Spleen (tissue), 11 donors: ENCODE results near the gene FCRL3. TPM values are rescaled to one million over a fixed set of nuclear protein-coding genes. Genes with fewer than 3 reads are reported as not detected.

Experiments used
- DNase-seq: peaks from one replicate; pipeline ENCODE4 v3.0.0-alpha.2; 2020
- H3K27ac ChIP-seq, 8 donors: fragments of 200-600 bp; sonication (generic) in 7 of 8; 1 replicate in 4 of 8; 2 replicates in 4 of 8; pipeline versions ENCODE4 v1.5.0 to v1.8.0; 2016 to 2021; ENCODE audit warnings: inconsistent platforms in 4 of 8, mild to moderate bottlenecking in 4 of 8, moderate library complexity in 1 of 8
- H3K27me3 ChIP-seq, 7 donors: fragments of 200-600 bp; sonication (generic) in 6 of 7; replicated peaks in 1 of 7; 1 replicate in 4 of 7; 2 replicates in 3 of 7; pipeline versions ENCODE4 v1.5.0 to v1.8.0; 2016 to 2021; ENCODE audit warnings: inconsistent platforms in 3 of 7, mild to moderate bottlenecking in 1 of 7
- H3K36me3 ChIP-seq, 6 donors: fragments of 200-600 bp; sonication (generic) in 5 of 6; 1 replicate in 4 of 6; 2 replicates in 2 of 6; pipeline versions ENCODE4 v1.5.0 to v1.8.0; 2016 to 2021; ENCODE audit warnings: inconsistent platforms in 2 of 6
- H3K4me1 ChIP-seq, 6 donors: fragments of 200-600 bp; sonication (generic) in 5 of 6; 1 replicate in 3 of 6; 2 replicates in 3 of 6; pipeline versions ENCODE4 v1.5.0 to v1.8.0; 2016 to 2021; ENCODE audit warnings: inconsistent platforms in 3 of 6
- H3K4me3 ChIP-seq, 8 donors: fragments of 200-600 bp; sonication (generic) in 7 of 8; 1 replicate in 4 of 8; 2 replicates in 4 of 8; pipeline versions ENCODE4 v1.5.0 to v1.8.0; 2016 to 2021; ENCODE audit warnings: inconsistent platforms in 4 of 8, mild to moderate bottlenecking in 4 of 8, moderate library complexity in 2 of 8
- H3K9me3 ChIP-seq, 8 donors: fragments of 200-600 bp; sonication (generic) in 7 of 8; 1 replicate in 4 of 8; 2 replicates in 4 of 8; pipeline versions ENCODE4 v1.5.0 to v1.8.0; 2016 to 2021; ENCODE audit warnings: inconsistent platforms in 4 of 8
- POLR2A ChIP-seq, 3 donors: fragments of 450-650 bp; IDR thresholded peaks; one replicate each; pipeline ENCODE4 v1.5.1; 2017; ENCODE audit warnings: antibody characterized with exemption in 3 of 3, mild to moderate bottlenecking in 1 of 3
- POLR2AphosphoS5 ChIP-seq, 3 donors: sonication (generic); formaldehyde crosslinking; IDR thresholded peaks; one replicate each; pipeline ENCODE4 v1.5.1; 2017; ENCODE audit warnings: antibody characterized with exemption in 3 of 3
- WGBS, 5 donors: extraction: QIAGEN DNeasy Blood & Tissue Kit in 3 of 5; methylation state at CpG; one replicate each; pipeline versions ENCODE4 v1.1.5 to v1.1.7; 2013 to 2018; 5-methylcytosine and 5-hydroxymethylcytosine counted together
- intact Hi-C: fragments of 100-400 bp; cut with DNase I; formaldehyde crosslinking; loops from one replicate; pipeline ENCODE4 v1.15.0; 2023; ENCODE audit warnings: low total_unique reads
- polyA plus RNA-seq, 3 donors: library from polyadenylated mRNA; stranded (reverse); fragments of 200-250 nt; gene quantifications; one replicate each; pipeline ENCODE4 v1.2.1, GENCODE V29; 2013
- total RNA-seq, 7 donors: library from RNA; depleted of rRNA in 3 of 7; stranded (reverse); fragments of >200 nt in 3 of 7; fragmentation: NEBNext Ultra II Directional in 4 of 7; extraction: Animal tissue kit (Norgen Biotek cat#: 25700) in 4 of 7; gene quantifications; one replicate each; pipeline versions ENCODE4 v1.1.0 to v1.2.1, GENCODE V29; 2016 to 2021
- TF ChIP-seq, protein P1 (sequence below), 11 experiments: fragments of 200-600 bp in 7 of 11; fragments of 450-650 bp in 4 of 11; sonication (generic) in 4 of 11; IDR thresholded peaks in 8 of 11; conservative IDR thresholded peaks in 3 of 11; 1 replicate in 7 of 11; 2 replicates in 4 of 11; pipeline versions ENCODE4 v1.4.0 to v1.8.0; 2016 to 2021; ENCODE audit warnings: antibody characterized with exemption in 11 of 11, inconsistent platforms in 4 of 11, mild to moderate bottlenecking in 1 of 11
- donor health status: healthy with polysubstance abuse.
- donor health status: DM: no; HTN: no; CAD: no; lungs with moderate emphysema.
- donor health status: DM: no; HTN: no; CAD: no.
- donor health status: Bipolar disorder and iron deficiency.
- donor health status: healthy.
- donor health status: DM: no; HTN: no; CAD: no.
- donor health status: DM: yes; HTN: yes; CAD: no.

FCRL3 gene
- total and polyA plus RNA-seq, 10 donors = 24.0 to 110 (median 55.8) TPM

DNA sequence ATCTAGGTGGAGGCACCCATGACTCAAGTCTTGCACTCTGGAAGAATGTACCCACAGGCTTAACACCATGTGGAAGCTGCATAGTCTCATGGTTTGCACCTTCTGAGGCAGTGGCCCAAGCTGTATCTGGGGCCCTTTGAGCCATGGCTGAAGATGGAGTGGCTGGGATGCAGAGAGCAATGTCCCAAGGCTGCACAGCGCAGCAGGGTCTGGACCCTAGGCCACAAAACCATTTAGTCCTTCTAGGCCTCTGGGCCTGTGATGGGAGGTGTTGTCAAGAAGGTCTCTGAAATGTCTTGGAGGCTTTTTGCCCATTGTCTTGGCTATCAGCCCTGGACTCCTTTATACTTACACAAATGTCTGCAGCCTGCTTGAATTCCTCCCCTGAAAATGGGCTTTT is 21.4 kb upstream of the FCRL3 start:
- Histone ChIP-seq H3K36me3 (no peaks in the 10 kb centered on the region), H3K27me3 (no peaks in the 10 kb centered on the region), H3K4me1 (peaks cover 8 to 46% (median 26%) of the 10 kb centered on the region in 6 donors), H3K4me3 (no peak overlapping the region), H3K27ac (peak overlapping the region in 2 of 8 donors; percentile 78 to 80), H3K9me3 (peaks cover 0 to 24% (median 21%) of the 10 kb centered on the region in 8 donors)
- intact Hi-C loops = no loop called here
- no peak for DNase-seq
- WGBS, 5 donors = 86 to 100% (median 95%) methylated on average over 1 of the region's 1 CpG
- TF ChIP-seq POLR2AphosphoS5 (IDR thresholded peaks at IDR 0.05) = no peak
- TF ChIP-seq, protein P1, sequence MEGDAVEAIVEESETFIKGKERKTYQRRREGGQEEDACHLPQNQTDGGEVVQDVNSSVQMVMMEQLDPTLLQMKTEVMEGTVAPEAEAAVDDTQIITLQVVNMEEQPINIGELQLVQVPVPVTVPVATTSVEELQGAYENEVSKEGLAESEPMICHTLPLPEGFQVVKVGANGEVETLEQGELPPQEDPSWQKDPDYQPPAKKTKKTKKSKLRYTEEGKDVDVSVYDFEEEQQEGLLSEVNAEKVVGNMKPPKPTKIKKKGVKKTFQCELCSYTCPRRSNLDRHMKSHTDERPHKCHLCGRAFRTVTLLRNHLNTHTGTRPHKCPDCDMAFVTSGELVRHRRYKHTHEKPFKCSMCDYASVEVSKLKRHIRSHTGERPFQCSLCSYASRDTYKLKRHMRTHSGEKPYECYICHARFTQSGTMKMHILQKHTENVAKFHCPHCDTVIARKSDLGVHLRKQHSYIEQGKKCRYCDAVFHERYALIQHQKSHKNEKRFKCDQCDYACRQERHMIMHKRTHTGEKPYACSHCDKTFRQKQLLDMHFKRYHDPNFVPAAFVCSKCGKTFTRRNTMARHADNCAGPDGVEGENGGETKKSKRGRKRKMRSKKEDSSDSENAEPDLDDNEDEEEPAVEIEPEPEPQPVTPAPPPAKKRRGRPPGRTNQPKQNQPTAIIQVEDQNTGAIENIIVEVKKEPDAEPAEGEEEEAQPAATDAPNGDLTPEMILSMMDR (IDR thresholded peaks at IDR 0.05 in 8 of 11, conservative IDR thresholded peaks at IDR 0.05 in 3 of 11) = no peak
- TF ChIP-seq POLR2A (IDR thresholded peaks at IDR 0.05) = no peak

DNA sequence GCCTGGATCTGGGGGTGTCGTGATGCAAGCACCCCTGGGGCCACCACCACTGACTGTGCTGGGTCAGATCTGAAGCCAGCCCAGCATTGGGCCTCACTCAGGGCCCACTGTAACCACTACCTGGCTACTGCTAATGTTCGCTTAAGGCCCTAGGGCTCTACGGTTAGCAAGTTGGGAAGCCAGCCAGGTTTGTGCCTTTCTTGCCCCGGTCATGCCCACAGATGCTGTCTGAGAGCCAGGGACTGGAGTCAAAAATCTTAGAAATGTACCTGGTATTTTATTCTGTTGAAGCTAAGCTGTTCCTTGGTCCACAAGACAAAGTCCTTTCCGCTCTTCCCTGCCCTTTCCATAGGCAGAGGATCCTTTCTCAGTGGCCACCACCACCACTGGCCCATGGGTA is 15.2 kb upstream of the FCRL3 start:
- Histone ChIP-seq H3K4me1 (peaks cover 0 to 5% (median 0%) of the 10 kb centered on the region in 6 donors), H3K36me3 (no peaks in the 10 kb centered on the region), H3K27me3 (no peaks in the 10 kb centered on the region), H3K9me3 (peaks cover 0 to 1% (median 0%) of the 10 kb centered on the region in 8 donors), H3K27ac (no peak overlapping the region), H3K4me3 (no peak overlapping the region)
- intact Hi-C loops = no loop called here
- DNase-seq = no peak
- WGBS, 5 donors = 92 to 98% (median 93%) methylated on average over 5 of the region's 5 CpGs
- TF ChIP-seq POLR2A (IDR thresholded peaks at IDR 0.05) = no peak
- TF ChIP-seq, protein P1 (IDR thresholded peaks at IDR 0.05 in 8 of 11, conservative IDR thresholded peaks at IDR 0.05 in 3 of 11) = no peak

GRCh38 chr1:157711802-157712201 is 11.2 kb upstream of the FCRL3 start:
- TF ChIP-seq POLR2A (IDR thresholded peaks at IDR 0.05) = no peak
- no peak for TF ChIP-seq POLR2AphosphoS5 (IDR thresholded peaks at IDR 0.05)
- TF ChIP-seq, protein P1 (IDR thresholded peaks at IDR 0.05 in 8 of 11, conservative IDR thresholded peaks at IDR 0.05 in 3 of 11) = no peak
- Histone ChIP-seq H3K27ac (no peak overlapping the region), H3K9me3 (no peaks in the 10 kb centered on the region), H3K4me3 (no peak overlapping the region), H3K4me1 (peaks cover 0 to 35% (median 0%) of the 10 kb centered on the region in 6 donors), H3K36me3 (no peaks in the 10 kb centered on the region), H3K27me3 (no peaks in the 10 kb centered on the region)
- DNase-seq = no peak
- intact Hi-C loops = no loop called here

GRCh38 chr1:157704878-157705277 is 4.3 kb upstream of the FCRL3 start:
- Histone ChIP-seq H3K36me3 (no peaks in the 10 kb centered on the region), H3K27me3 (no peaks in the 10 kb centered on the region), H3K27ac (peak overlapping the region in 7 of 8 donors; percentile 15 to 74 (median 51)), H3K4me3 (no peak overlapping the region), H3K4me1 (peaks cover 0 to 71% (median 23%) of the 10 kb centered on the region in 6 donors), H3K9me3 (no peaks in the 10 kb centered on the region)
- intact Hi-C loops = no loop called here
- DNase-seq = no peak
- TF ChIP-seq POLR2AphosphoS5 (IDR thresholded peaks at IDR 0.05) = no peak
- no peak for TF ChIP-seq POLR2A (IDR thresholded peaks at IDR 0.05)
- TF ChIP-seq, protein P1 (IDR thresholded peaks at IDR 0.05 in 8 of 11, conservative IDR thresholded peaks at IDR 0.05 in 3 of 11) = no peak
